Left cardiac atrium (tissue), 2 donors: Measurements from ENCODE around the gene TAF7. TPM values are rescaled to one million over a fixed set of nuclear protein-coding genes. Genes with fewer than 3 reads are reported as not detected.

ENCODE experiments used
- total RNA-seq, 2 donors: library from RNA; stranded (reverse); fragmentation: NEBNext Ultra II Directional; extraction: Animal tissue kit (Norgen Biotek cat#: 25700); gene quantifications; one replicate each; pipeline ENCODE4 v1.2.1, GENCODE V29; 2021
- donor health status: DM: no; HTN: yes; CAD: no; lungs with severe emphysema.
- donor health status: DM: yes; HTN: yes; CAD: no.

TAF7 gene
- total RNA-seq, 2 donors from 2014 or later = 86.3 to 93.5 TPM

Other genes starting within 250 kb of the TAF7 start
- 1 to 10 TPM; 2.9 to 3.1 TPM for gene PCDHB2, start 226.2 kb downstream of the TAF7 start, total RNA-seq
- 1 to 10 TPM; 1.3 to 1.9 TPM for gene PCDHB3, start 220.3 kb downstream of the TAF7 start, total RNA-seq
- 1 to 10 TPM; 1.6 to 2.4 TPM for gene PCDHB4, start 199.0 kb downstream of the TAF7 start, total RNA-seq
- 1 to 10 TPM; 2.7 to 3.1 TPM for gene PCDHB5, start 185.6 kb downstream of the TAF7 start, total RNA-seq
- under 1 TPM; 0.71 to 0.86 TPM for gene PCDHB6, start 170.7 kb downstream of the TAF7 start, total RNA-seq
- gene PCDHB7, start 148.1 kb downstream of the TAF7 start, total RNA-seq = 1 to 10 TPM; 1.0 to 1.7 TPM
- gene PCDHB8, start 143.0 kb downstream of the TAF7 start, total RNA-seq = 1 to 10 TPM; 2.6 to 6.1 TPM
- gene PCDHB16, start 138.4 kb downstream of the TAF7 start, total RNA-seq = 1 to 10 TPM; 2.6 to 3.1 TPM
- gene PCDHB9, start 133.6 kb downstream of the TAF7 start, total RNA-seq = 1 to 10 TPM; 2.5 to 4.3 TPM
- 1 to 10 TPM; 1.3 to 1.5 TPM for gene PCDHB10, start 128.4 kb downstream of the TAF7 start, total RNA-seq
- 1 to 10 TPM; 1.8 to 3.3 TPM for gene PCDHB11, start 121.2 kb downstream of the TAF7 start, total RNA-seq
- 1 to 10 TPM; 2.4 to 2.6 TPM for gene PCDHB12, start 112.1 kb downstream of the TAF7 start, total RNA-seq
- 1 to 10 TPM; 3.5 to 5.3 TPM for gene PCDHB13, start 106.9 kb downstream of the TAF7 start, total RNA-seq
- gene PCDHB14, start 97.4 kb downstream of the TAF7 start, total RNA-seq = 1 to 10 TPM; 3.9 to 5.8 TPM
- gene PCDHB15, start 75.4 kb downstream of the TAF7 start, total RNA-seq = 1 to 10 TPM; 4.5 to 5.7 TPM
- gene SLC25A2, start 16.7 kb downstream of the TAF7 start, total RNA-seq = not detected
- gene PCDHGA1, start 9.7 kb upstream of the TAF7 start, total RNA-seq = 1 to 10 TPM; 1.4 to 1.8 TPM
- gene PCDHGA2, start 18.0 kb upstream of the TAF7 start, total RNA-seq = 1 to 10 TPM; 4.5 to 7.3 TPM
- 1 to 10 TPM; 5.0 to 5.8 TPM for gene PCDHGA3, start 23.0 kb upstream of the TAF7 start, total RNA-seq
- gene PCDHGB1, start 29.3 kb upstream of the TAF7 start, total RNA-seq = 1 to 10 TPM; 3.0 to 3.2 TPM
- 1 to 10 TPM; 4.0 to 4.3 TPM for gene PCDHGA4, start 34.2 kb upstream of the TAF7 start, total RNA-seq
- 1 to 10 TPM; 4.0 to 5.4 TPM for gene PCDHGB2, start 39.2 kb upstream of the TAF7 start, total RNA-seq
- 1 to 10 TPM; 3.5 to 4.3 TPM for gene PCDHGA5, start 43.4 kb upstream of the TAF7 start, total RNA-seq
- 1 to 10 TPM; 3.9 to 4.6 TPM for gene PCDHGB3, start 49.5 kb upstream of the TAF7 start, total RNA-seq
- gene PCDHGA6, start 53.1 kb upstream of the TAF7 start, total RNA-seq = 1 to 10 TPM; 3.7 to 4.4 TPM
- gene PCDHGA7, start 62.0 kb upstream of the TAF7 start, total RNA-seq = 1 to 10 TPM; 3.2 to 3.5 TPM
- gene PCDHGB4, start 66.9 kb upstream of the TAF7 start, total RNA-seq = 1 to 10 TPM; 4.4 to 4.5 TPM
- gene PCDHGA8, start 71.8 kb upstream of the TAF7 start, total RNA-seq = 1 to 10 TPM; 2.9 to 3.7 TPM
- 1 to 10 TPM; 6.4 to 7.7 TPM for gene PCDHGB5, start 77.2 kb upstream of the TAF7 start, total RNA-seq
- gene PCDHGA9, start 82.0 kb upstream of the TAF7 start, total RNA-seq = 1 to 10 TPM; 3.6 to 4.0 TPM
- gene PCDHGB6, start 87.2 kb upstream of the TAF7 start, total RNA-seq = 1 to 10 TPM; 4.9 to 5.2 TPM
- gene PCDHGA10, start 92.2 kb upstream of the TAF7 start, total RNA-seq = 1 to 10 TPM; 3.3 to 4.6 TPM
- gene PCDHGB7, start 96.9 kb upstream of the TAF7 start, total RNA-seq = 1 to 10 TPM; 7.6 to 8.8 TPM
- 1 to 10 TPM; 3.2 to 3.5 TPM for gene PCDHGA11, start 100.3 kb upstream of the TAF7 start, total RNA-seq
- 1 to 10 TPM; 4.5 to 6.5 TPM for gene PCDHGA12, start 109.7 kb upstream of the TAF7 start, total RNA-seq
- 10 to 100 TPM; 33.7 to 39.1 TPM for gene PCDHGC3, start 155.2 kb upstream of the TAF7 start, total RNA-seq
- gene PCDHGC4, start 164.2 kb upstream of the TAF7 start, total RNA-seq = 1 to 10 TPM; 1.4 to 1.7 TPM
- 1 to 10 TPM in 1 of 2 donors, under 1 TPM in 1; 0.97 to 1.7 TPM for gene PCDHGC5, start 168.3 kb upstream of the TAF7 start, total RNA-seq